ENCODE measurements around the gene PTPRK. TPM values are rescaled to one million over a fixed set of nuclear protein-coding genes. Genes with fewer than 3 reads are reported as not detected.
"Not testable (repeated sequence)": the region's sequence is repeated elsewhere in the genome, so short reads cannot be mapped to it uniquely, and the experiment has no call there.

The PTPRK gene
- total RNA-seq, 1 donor from 2014 or later = 13.6 TPM

GRCh38 chr6:128446497-128446896 is 73.9 kb downstream of the PTPRK start:
- DNase-seq (ENCODE audit: low spot score) = no peak

DNA sequence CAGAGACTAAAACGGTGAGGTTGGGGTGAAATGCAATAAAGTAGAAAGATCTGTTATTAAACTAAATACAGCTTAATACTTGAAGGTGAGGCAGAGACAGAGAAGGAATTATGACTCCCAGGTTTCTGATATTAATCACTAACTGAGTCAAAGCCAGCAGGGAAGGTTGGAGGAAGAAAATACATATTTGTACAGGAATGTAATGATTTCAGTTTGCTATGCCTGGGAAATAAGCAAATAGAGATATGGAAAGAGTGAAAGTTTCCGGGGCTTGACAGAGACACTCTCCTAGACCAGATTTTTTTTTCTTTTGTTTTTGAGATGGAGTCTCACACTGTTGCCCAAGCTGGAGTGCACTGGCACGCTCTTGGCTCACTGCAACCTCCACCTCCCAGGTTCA is 76.8 kb downstream of the PTPRK start:
- no peak for DNase-seq (ENCODE audit: low spot score)

GRCh38 chr6:128439627-128440026 is 80.8 kb downstream of the PTPRK start:
- DNase-seq (ENCODE audit: low spot score) = no peak

- no peak for DNase-seq (ENCODE audit: low spot score)
Observed at GRCh38 chr6:128438393-128438792, 82.0 kb downstream of the PTPRK start.

DNA sequence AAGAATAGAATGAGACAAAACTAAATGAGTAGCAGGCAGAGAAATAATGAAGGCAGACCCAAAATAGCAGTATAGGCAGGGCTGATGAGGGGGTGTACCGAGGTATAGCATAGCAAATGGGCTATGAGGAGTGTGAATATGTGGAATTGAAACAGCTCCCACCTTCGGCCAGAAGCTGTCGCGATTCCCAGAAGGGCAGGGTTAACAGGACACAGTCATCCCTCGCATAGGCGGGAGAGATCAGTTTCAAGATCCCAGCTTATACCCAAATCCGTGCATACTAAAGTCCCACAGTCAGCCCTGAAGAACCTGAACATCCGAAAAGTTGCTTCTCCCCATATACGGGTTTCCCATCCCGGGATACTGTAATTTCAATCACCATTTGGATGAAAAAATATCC is 82.7 kb downstream of the PTPRK start:
- no peak for DNase-seq (ENCODE audit: low spot score)

GRCh38 chr6:128434752-128435151 is 85.6 kb downstream of the PTPRK start:
- not testable (repeated sequence) for DNase-seq (ENCODE audit: low spot score)

GRCh38 chr6:128432394-128432793 is 88.0 kb downstream of the PTPRK start:
- DNase-seq (ENCODE audit: low spot score) = no peak

DNA sequence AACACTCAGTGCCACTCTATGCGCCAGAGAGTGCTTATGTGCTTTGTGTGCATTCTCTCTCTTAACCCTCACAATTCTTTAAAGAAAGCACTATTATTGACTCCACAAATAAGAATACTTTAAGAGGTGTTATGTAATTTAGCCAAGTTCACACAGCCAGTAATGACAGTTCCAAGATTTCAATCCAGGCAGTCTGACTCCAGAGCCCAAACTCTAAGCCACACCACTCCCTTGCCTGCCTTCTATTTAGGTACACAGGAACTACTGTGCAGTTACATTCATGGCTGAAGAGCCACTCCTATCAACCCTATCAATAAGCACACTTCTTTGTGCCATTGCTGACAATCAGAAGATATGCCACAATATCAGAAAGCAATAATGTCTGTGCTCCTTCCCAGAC is 93.3 kb downstream of the PTPRK start:
- DNase-seq (ENCODE audit: low spot score) = no peak

DNA sequence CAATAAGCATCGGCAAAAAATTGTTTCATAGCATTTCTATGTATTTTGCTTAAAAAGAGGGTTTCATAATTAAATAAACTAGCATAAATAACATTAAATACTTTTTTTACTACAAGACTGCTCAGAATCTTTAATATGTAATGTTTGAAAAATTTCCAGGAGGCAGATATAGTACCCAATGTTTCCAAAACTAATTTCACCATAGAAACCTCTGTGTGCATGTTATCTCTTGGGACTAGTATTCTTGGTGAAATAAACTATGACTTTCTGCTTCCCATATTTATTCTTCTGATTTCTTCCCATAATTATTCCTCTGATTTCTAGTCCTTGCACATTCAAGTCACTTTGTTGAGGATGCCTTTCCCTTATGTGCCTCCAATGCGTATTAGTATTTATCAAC is 94.5 kb downstream of the PTPRK start:
- no peak for DNase-seq (ENCODE audit: low spot score)

- DNase-seq (ENCODE audit: low spot score) = no peak
Observed at GRCh38 chr6:128422871-128423270, 97.5 kb downstream of the PTPRK start.

DNA sequence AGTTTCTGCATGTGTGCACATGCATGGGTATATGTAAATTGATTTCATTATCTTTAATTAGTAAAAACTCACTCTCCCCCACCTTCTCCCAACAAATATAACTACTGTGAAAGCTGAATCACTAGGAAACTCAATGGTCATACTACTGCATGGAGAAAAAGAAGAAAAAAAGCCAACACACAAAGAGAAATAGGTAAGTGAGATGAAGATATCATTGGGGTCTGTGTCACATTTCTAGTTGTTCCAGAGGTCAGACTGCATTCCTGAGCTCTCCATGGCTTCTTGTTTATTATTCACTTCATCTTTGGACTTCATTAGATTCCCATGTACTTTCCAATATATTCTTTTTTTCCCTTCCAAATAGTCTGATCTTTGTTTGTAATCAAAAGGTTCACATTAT is 98.2 kb downstream of the PTPRK start:
- DNase-seq (ENCODE audit: low spot score) = no peak

DNA sequence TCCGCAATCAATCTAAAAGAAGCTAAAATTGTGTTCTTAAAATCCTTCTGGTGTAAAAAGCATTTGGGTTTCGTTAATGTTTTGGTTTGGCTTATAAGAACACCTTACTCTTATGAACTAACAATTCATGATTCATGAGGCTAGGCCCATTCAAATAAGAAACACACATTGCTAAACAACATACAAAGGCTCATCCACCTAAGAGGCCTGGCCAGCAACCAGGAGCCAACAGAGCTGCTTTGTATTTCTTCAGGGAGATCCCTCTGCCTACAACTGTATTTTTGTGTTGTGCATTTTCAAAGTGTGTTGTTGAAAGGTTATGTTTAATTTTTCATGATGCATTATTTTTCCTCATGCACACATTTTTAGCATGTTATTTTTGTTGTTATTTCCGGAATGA is 98.6 kb downstream of the PTPRK start:
- no peak for DNase-seq (ENCODE audit: low spot score)

DNA sequence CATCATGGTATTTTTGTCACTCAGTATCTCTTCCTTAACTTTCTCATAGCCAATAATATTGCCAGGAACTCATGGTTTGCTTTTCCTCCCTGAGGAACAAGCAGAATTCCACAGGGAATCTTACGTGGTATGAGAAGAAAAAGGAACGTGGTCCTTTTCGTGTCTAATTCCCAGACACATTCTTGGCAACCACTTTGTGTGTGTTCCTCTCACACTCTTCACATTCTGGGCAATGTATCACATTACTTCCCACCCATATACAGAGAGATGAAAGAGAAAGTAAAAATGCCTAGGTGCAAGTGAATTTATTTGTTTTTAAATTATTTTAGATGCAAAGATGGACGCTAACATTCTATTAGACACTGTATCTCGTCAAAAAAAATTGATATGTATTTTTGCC is 102.7 kb downstream of the PTPRK start:
- DNase-seq (ENCODE audit: low spot score) = no peak

GRCh38 chr6:128415387-128415786 is 105.0 kb downstream of the PTPRK start:
- no peak for DNase-seq (ENCODE audit: low spot score)

GRCh38 chr6:128414943-128415342 is 105.5 kb downstream of the PTPRK start:
- DNase-seq (ENCODE audit: low spot score) = no peak

DNA sequence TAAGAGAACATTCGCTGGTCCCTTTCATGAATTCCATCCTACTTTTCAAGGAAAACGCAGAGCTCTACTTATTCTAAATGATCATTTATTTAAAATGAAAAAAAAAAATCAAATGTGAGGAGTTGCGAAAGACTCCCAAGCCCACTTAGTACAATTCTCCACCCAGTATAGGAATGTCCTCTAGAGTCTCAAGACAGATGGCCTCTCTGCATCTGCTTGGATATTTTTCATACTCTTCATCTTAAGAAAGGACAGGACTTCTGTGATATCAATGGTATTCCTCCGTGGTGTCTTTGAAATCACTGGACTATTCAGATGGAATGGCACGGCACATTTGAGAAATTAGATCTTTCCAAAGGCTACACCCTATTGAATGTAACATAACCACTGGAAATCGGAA is 107.1 kb downstream of the PTPRK start:
- DNase-seq (ENCODE audit: low spot score) = no peak

- DNase-seq (ENCODE audit: low spot score) = no peak
Observed at GRCh38 chr6:128412680-128413079, 107.7 kb downstream of the PTPRK start.

DNA sequence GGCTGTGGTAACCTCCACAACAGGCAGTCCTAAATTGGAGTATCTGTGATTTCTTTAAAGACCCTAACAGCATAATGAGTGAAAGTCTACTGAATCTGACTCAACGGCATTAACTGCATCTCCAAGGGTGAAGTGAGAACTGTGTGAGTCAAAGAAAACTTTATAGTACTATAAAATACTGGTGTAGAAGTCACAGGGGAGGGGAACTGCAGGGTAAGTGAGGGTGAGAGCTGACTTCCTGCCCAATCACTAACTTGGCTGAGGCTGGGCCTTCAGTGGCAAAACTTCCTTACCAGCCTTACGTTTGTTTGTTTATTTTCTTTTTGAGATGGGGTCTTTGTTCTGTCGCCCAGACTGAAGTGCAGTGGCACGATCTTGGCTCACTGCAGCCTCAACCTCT is 109.8 kb downstream of the PTPRK start:
- DNase-seq (ENCODE audit: low spot score) = no peak

GRCh38 chr6:128409003-128409402 is 111.4 kb downstream of the PTPRK start:
- DNase-seq (ENCODE audit: low spot score) = no peak

GRCh38 chr6:128406453-128406852 is 113.9 kb downstream of the PTPRK start:
- DNase-seq (ENCODE audit: low spot score) = no peak

DNA sequence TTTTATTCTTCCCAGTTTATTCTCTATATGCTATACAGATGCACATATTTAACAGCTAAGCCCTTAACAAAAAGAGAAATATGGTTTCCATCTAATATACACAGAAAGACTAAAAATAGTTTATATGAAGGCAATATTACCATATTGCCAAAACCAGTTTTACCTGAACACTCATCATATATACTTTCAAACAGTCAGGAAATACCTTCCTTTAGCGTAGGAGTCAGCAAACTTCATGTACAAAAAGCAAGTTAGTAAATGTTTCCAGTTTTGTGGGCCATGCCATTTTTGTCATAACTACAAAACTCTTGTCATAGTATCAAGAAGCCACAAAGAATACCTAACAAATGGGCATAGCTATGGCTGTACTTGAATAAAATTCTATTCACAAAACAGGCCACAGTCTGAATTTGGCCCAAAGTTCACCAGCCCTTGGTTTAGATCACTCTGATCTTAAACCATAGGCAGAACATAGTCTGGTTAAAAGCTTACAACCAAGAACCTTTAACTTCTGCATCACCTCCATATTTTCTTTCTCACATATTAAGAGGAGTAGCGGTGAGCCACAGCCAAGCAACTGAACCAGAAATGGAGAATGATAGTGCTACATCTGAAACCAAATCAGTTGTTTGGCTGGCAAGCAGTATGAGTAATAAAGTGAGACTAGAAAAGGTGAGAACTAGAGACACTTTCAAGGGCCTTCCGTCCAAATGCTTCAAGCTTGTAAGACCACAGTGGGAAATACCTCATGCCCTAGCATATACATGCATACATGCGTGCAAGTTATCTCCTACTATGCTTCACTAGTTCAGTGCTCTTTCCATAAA is 116.6 kb downstream of the PTPRK start:
- DNase-seq (ENCODE audit: low spot score) = no peak

DNA sequence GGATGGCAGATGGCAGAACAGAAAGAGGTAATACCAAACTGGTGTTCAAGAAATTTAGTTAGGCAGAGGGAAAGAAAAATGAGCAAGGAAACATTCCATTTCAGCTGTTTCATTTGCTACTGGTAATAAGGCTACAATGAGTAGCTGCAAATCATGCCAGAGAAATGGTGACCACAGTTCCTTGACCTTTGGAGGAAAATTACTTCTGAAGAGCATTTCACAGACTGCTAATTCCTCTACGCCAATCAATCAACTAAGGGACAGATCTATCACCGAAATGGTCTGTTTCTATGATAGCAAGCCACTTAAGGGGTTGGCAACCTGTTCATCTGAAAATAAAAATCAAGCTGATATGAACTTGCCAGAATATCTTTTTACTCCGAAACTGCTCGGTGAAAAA is 119.5 kb downstream of the PTPRK start:
- DNase-seq (ENCODE audit: low spot score) = no peak

- DNase-seq (ENCODE audit: low spot score) = no peak
Observed at GRCh38 chr6:128397996-128398395, 122.4 kb downstream of the PTPRK start.

GRCh38 chr6:128395596-128395995 is 124.8 kb downstream of the PTPRK start:
- no peak for DNase-seq (ENCODE audit: low spot score)
